GM18951 (cell line): Measurements from ENCODE around the gene HLA-DQB2.
"Not testable (repeated sequence)": the region's sequence is repeated elsewhere in the genome, so short reads cannot be mapped to it uniquely, and the experiment has no call there.

Source experiments
- POLR2A ChIP-seq: IDR thresholded peaks from 4 replicates; pipeline ENCODE4 v1.6.1; 2011; ENCODE audit warnings: mild to moderate bottlenecking; ENCODE audit not compliant: insufficient read length, insufficient read depth; ENCODE audit errors: extremely low read depth
- in situ Hi-C: fragments of 300-500 bp; cut with MboI; formaldehyde crosslinking; loops from one replicate; pipeline ENCODE4 v1.12.0; 2022; ENCODE audit warnings: low sequenced_read_pairs, mixed read lengths, inconsistent platforms; ENCODE audit not compliant: unreplicated experiment

The HLA-DQB2 gene

GRCh38 chr6:32763421-32763820, at the start of gene HLA-DQB2:
HLA-DQB2 (minus strand) TSS chr6:32763532; CDS start chr6:32763470, 62 bp downstream.
- in situ Hi-C loops = loop anchor here (5.0 kb wide), 1 partner anchor 101 kb away; no protein-coding TSS in a partner anchor
- TF ChIP-seq POLR2A = no peak

GRCh38 chr6:32809171-32809570, 45.8 kb upstream of the HLA-DQB2 start:
- in situ Hi-C loops = no loop called here

DNA sequence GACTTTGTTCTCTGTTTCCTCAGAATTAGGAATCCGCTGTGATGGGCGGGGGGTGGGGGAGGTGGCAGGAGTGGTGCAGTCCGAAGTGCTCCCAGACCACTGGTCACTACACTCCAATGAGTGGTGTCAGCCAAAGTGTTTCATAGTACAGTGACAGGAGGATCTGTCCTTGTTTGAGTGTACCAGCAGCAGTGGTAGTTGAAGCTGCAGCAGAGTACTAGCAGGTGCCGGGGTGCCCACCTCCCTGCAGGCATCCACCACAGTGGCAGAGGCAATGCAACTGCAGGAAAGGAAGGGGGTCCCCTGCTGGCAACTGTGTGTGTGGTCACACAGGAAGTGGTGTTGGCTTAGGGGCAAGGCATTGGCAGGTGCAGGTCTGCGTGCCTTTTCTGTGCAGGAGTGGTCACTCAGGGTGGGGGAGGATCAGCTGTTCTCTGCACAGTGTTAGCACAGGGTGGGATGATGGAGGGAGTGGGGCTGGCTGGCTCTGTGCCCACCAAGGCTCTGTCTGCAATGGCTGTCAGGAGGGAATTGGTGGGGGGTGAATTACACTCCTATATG, 43.8 kb upstream of the HLA-DQB2 start:
- in situ Hi-C loops = no loop called here
- TF ChIP-seq POLR2A = no peak

More at GRCh38 chr6:32809171-32809570, 45.8 kb upstream of the HLA-DQB2 start:
- no peak for TF ChIP-seq POLR2A

DNA sequence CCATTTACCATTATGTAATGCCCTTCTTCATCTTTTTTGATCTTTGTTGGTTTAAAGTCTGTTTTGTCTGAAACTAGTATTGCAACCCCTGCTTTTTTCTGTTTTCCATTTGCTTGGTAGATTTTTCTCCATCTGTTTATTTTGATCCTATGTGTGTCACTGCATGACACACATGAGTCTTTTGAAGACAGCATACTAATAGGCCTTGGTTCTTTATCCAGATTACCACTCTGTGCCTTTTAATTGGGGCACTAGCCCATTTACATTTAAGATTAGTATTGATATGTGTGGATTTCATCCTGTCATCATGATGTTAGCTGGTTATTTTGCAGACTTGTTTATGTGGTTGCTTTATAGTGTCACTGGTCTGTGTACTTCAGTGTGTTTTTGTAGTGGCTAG, 42.1 kb upstream of the HLA-DQB2 start:
- in situ Hi-C loops = not testable (repeated sequence)

GRCh38 chr6:32803416-32803815, 40.1 kb upstream of the HLA-DQB2 start:
- TF ChIP-seq POLR2A = no peak
- in situ Hi-C loops = no loop called here

DNA sequence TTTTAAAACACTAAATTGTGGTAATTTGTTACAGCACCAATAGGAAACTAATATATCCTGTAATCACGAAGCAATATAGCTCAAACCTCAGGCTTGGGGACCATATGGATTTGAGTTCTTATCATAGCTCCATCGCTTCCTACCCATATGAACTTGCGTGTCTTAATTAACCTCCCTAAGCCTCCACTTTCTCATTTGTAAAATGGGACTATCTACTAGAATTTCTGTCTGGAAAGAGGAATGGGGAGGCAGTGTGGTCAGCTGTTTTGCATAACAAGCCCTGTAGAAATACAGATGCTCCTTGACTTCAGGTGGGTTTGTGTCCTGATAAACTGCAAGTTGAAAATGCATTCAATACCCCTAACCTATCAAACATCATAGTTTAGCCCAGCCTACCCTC, 36.4 kb upstream of the HLA-DQB2 start:
- in situ Hi-C loops = no loop called here
- no peak for TF ChIP-seq POLR2A

- in situ Hi-C loops = no loop called here
- no peak for TF ChIP-seq POLR2A
Observed at GRCh38 chr6:32799168-32799567, 35.8 kb upstream of the HLA-DQB2 start.

GRCh38 chr6:32796848-32797776, 33.8 kb upstream of the HLA-DQB2 start:
- in situ Hi-C loops = no loop called here
- TF ChIP-seq POLR2A = no peak

GRCh38 chr6:32794510-32794909, 31.2 kb upstream of the HLA-DQB2 start:
- in situ Hi-C loops = loop anchor here (5.0 kb wide), 1 partner anchor 367 kb away; no protein-coding TSS in a partner anchor
- TF ChIP-seq POLR2A = no peak

GRCh38 chr6:32792901-32793435, 29.6 kb upstream of the HLA-DQB2 start:
- no peak for TF ChIP-seq POLR2A
- in situ Hi-C loops = loop anchor here (5.0 kb wide), 1 partner anchor 366 kb away; no protein-coding TSS in a partner anchor

DNA sequence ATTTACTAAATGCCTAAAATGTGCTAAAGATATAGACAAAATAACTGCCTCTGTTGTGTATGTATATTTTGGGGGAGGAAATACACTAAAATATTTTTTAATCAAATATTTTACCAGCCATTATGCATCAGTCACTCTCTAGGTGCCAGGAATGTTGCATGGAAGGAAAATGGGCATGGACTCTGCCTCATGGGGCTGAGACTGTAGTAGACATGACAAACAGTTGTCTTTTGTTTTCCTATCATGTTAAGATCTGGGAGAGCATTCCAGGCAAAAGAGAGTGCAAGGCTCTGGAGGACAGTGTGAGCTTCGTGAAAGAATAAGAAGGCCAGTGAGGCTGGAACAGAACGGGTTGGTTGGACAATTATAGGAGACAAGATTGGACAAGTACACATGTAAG, 27.0 kb upstream of the HLA-DQB2 start:
- in situ Hi-C loops = loop anchor here (5.0 kb wide), 1 partner anchor 363 kb away; no protein-coding TSS in a partner anchor
- no peak for TF ChIP-seq POLR2A

GRCh38 chr6:32785781-32786533, 22.6 kb upstream of the HLA-DQB2 start:
- no peak for TF ChIP-seq POLR2A
- in situ Hi-C loops = no loop called here

- in situ Hi-C loops = not testable (repeated sequence)
Observed at GRCh38 chr6:32782923-32783322, 19.6 kb upstream of the HLA-DQB2 start.

DNA sequence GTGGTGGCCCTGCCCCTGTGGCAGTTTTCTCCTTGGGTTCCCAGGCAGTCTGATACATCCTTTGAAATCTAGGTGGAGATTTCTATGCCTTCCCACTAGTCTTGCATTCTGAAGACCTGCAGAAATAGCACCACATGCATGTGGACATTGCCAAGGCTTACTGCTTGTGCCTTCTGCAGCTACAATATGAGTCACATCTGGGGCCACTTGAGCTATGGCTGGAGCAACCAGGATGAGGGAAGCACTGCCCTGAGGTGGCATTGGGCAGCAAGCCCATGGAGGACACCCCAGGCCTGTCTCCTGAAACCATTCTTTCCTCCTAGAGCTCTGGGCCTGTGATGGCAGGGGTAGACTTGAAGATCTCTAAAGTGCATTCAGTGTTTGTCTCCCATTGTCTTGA, 15.7 kb upstream of the HLA-DQB2 start:
- in situ Hi-C loops = no loop called here
- TF ChIP-seq POLR2A = no peak
